ENCODE results near the gene SKI.

SKI gene

DNA sequence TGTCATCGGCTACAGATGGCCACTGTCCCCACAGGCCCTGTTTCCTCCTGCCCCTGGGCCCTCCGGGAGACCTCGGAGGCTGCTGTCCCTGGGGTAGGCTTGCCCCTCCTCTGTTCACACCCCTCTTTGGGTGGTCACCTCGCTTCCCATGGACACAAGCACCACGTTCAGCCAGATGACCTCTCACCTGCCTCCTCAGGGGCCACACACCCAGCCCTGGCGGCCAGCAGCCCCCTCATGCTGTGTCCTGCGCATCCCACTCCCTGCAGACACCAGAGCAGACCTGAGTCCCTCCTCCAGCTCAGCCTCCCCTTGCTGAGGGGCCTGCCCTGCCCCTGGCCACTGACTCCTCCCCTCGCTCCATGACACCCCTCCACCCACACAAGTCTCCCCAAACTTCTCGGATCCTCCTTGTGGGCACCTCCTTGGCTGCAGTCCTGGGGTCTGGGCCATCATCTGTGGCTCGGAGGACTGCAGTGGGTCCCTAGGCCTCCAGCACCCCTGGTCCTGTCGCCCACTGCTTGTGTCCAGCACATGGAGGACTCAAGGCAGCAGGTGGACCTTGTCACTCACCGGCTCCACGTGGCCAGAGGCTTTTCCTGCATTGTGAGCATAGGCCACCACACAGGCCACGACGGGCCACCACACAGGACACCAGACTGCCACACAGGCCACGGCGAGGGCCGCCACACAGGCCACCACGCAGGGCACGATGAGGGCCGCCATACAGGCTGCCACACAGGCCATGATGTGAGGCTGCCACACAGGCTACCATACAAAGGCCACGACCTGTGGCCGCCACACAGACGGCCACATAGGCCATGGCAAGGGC lies 112.2 kb downstream of the SKI start:
- Histone ChIP-seq H3K27me3 (ENCODE audit: control insufficient read depth, low read length) (no peaks in the 10 kb centered on the region), H3K27ac (ENCODE audit: low read depth, low read length) (no peak overlapping the region), H3K9me3 (ENCODE audit: control insufficient read depth, insufficient read depth, low read length) (no peaks in the 10 kb centered on the region), H3K4me1 (ENCODE audit: control insufficient read depth, low read length) (no peaks in the 10 kb centered on the region), H4K20me1 (ENCODE audit: control insufficient read depth, insufficient read depth, low read depth, low read length) (no peaks in the 10 kb centered on the region), H3K4me2 (ENCODE audit: low read length) (no peak overlapping the region), H3K4me3 (ENCODE audit: low read length) (no peak overlapping the region), H3K9me2 (replicated peaks; ENCODE audit: control insufficient read depth, low read length) (no peaks in the 10 kb centered on the region), H3K36me3 (ENCODE audit: control insufficient read depth, low read length) (no peaks in the 10 kb centered on the region), H3K79me2 (ENCODE audit: control insufficient read depth, low read length) (no peaks in the 10 kb centered on the region), H3F3A (ENCODE audit: control insufficient read depth, insufficient read depth) (no peaks in the 10 kb centered on the region)
- TF ChIP-seq EZH2phosphoT487 (IDR thresholded peaks at IDR 0.05; ENCODE audit: borderline replicate concordance, low read length): no peak
- TF ChIP-seq, protein P1, sequence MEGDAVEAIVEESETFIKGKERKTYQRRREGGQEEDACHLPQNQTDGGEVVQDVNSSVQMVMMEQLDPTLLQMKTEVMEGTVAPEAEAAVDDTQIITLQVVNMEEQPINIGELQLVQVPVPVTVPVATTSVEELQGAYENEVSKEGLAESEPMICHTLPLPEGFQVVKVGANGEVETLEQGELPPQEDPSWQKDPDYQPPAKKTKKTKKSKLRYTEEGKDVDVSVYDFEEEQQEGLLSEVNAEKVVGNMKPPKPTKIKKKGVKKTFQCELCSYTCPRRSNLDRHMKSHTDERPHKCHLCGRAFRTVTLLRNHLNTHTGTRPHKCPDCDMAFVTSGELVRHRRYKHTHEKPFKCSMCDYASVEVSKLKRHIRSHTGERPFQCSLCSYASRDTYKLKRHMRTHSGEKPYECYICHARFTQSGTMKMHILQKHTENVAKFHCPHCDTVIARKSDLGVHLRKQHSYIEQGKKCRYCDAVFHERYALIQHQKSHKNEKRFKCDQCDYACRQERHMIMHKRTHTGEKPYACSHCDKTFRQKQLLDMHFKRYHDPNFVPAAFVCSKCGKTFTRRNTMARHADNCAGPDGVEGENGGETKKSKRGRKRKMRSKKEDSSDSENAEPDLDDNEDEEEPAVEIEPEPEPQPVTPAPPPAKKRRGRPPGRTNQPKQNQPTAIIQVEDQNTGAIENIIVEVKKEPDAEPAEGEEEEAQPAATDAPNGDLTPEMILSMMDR (IDR thresholded peaks at IDR 0.05; ENCODE audit: low read depth, low read length, poor library complexity, severe bottlenecking): no peak

DNA sequence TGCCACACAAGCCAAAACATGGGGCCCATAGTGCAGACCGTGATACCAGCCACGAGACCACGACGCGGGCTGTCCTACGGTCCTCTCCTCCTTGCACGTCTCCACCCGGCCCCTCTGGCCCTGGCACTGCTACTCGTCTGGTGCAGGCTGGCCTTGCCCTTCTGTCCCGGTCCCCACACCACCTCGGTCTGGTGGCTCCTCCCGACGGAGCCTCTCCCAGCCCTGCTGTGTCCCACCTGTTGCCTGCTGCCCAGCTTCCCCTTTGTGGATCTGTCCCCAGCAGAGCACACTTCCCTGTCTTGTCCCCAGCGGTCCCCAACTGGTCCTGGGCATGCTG lies 112.8 kb downstream of the SKI start:
- no peaks in the 10 kb centered on the region for H3K36me3 ChIP-seq (ENCODE audit: control insufficient read depth, low read length)
- H3K27ac ChIP-seq (ENCODE audit: low read depth, low read length): no peak overlapping the region
- H3K4me1 ChIP-seq (ENCODE audit: control insufficient read depth, low read length): no peaks in the 10 kb centered on the region

DNA sequence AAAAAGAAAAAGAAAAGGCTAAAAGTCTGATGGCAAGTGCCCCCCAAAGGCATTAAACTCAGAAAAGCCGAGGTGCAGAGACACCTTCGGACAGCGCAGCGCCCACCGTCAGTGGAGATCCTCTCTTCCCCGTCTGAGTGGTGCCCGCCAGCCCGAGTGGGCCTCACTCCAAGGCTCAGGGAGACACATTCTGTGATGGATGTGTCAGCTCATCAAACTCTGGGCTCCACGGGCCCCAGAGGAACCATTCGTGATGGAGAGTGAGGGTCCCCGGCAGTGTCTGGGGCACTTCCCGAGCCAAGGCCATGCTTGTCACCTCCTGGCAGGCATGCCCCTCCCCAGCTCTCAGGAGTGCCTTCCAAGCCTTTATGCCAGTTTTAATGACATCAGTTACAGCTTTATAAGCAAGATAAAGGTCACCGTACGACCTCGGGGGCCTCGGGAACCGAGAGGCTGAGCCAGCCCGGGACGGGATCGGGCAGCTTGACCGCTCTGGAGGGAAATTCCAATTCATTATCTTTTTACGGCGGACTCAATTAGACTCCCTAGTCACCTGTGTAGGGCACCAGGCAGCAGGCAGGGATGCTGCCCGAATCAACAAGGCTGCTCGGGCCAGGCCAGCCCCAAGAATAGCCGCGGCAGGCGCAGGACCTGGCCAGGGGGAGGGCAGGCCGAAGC lies 113.7 kb downstream of the SKI start:
- no peaks in the 10 kb centered on the region for H3K27me3 ChIP-seq (ENCODE audit: control insufficient read depth, low read length)
- H3K9me3 ChIP-seq (ENCODE audit: control insufficient read depth, insufficient read depth, low read length): no peaks in the 10 kb centered on the region
- H3K4me1 ChIP-seq (ENCODE audit: control insufficient read depth, low read length): no peaks in the 10 kb centered on the region
- H3K27ac ChIP-seq (ENCODE audit: low read depth, low read length): no peak overlapping the region
- no peaks in the 10 kb centered on the region for H3K36me3 ChIP-seq (ENCODE audit: control insufficient read depth, low read length)
- no peak overlapping the region for H3K4me2 ChIP-seq (ENCODE audit: low read length)
- TF ChIP-seq EZH2phosphoT487 (IDR thresholded peaks at IDR 0.05; ENCODE audit: borderline replicate concordance, low read length): no peak
- TF ChIP-seq, protein P1 (IDR thresholded peaks at IDR 0.05; ENCODE audit: low read depth, low read length, poor library complexity, severe bottlenecking): no peak
- H4K20me1 ChIP-seq (ENCODE audit: control insufficient read depth, insufficient read depth, low read depth, low read length): no peaks in the 10 kb centered on the region
- no peaks in the 10 kb centered on the region for H3K79me2 ChIP-seq (ENCODE audit: control insufficient read depth, low read length)
- H3K4me3 ChIP-seq (ENCODE audit: low read length): no peak overlapping the region
- no peaks in the 10 kb centered on the region for H3K9me2 ChIP-seq (replicated peaks; ENCODE audit: control insufficient read depth, low read length)
- no peaks in the 10 kb centered on the region for H3F3A ChIP-seq (ENCODE audit: control insufficient read depth, insufficient read depth)

More for the DNA sequence above, 112.8 kb downstream of the SKI start:
- Histone ChIP-seq H3K9me2 (replicated peaks; ENCODE audit: control insufficient read depth, low read length) (no peaks in the 10 kb centered on the region), H3F3A (ENCODE audit: control insufficient read depth, insufficient read depth) (no peaks in the 10 kb centered on the region), H3K4me3 (ENCODE audit: low read length) (no peak overlapping the region), H3K79me2 (ENCODE audit: control insufficient read depth, low read length) (no peaks in the 10 kb centered on the region), H3K27me3 (ENCODE audit: control insufficient read depth, low read length) (no peaks in the 10 kb centered on the region), H3K4me2 (ENCODE audit: low read length) (no peak overlapping the region), H4K20me1 (ENCODE audit: control insufficient read depth, insufficient read depth, low read depth, low read length) (no peaks in the 10 kb centered on the region), H3K9me3 (ENCODE audit: control insufficient read depth, insufficient read depth, low read length) (no peaks in the 10 kb centered on the region)
- TF ChIP-seq EZH2phosphoT487 (IDR thresholded peaks at IDR 0.05; ENCODE audit: borderline replicate concordance, low read length): no peak
- TF ChIP-seq, protein P1 (IDR thresholded peaks at IDR 0.05; ENCODE audit: low read depth, low read length, poor library complexity, severe bottlenecking): no peak
